GM12892 (cell line): ENCODE data around the gene FBXO8.

ENCODE experiments used
- POLR2A ChIP-seq: IDR thresholded peaks from 2 replicates; pipeline ENCODE4 v1.6.1; 2011; ENCODE audit warnings: low read depth, low read length, control low read depth
- POLR2AphosphoS5 ChIP-seq: IDR thresholded peaks from 2 replicates; pipeline ENCODE4 v1.6.1; 2011; ENCODE audit warnings: low read depth, low read length, control low read depth
- TAF1 ChIP-seq: IDR thresholded peaks from 2 replicates; pipeline ENCODE4 v1.6.1; 2011; ENCODE audit warnings: low read depth, mild to moderate bottlenecking, control low read depth, low read length, borderline replicate concordance

GRCh38 chr4:174218127-174218790 is 65.2 kb downstream of the FBXO8 start:
- TF ChIP-seq TAF1 (no peak), POLR2A (no peak), POLR2AphosphoS5 (no peak)
